GM19463 (cell line): ENCODE results near the gene CAMTA1.

ENCODE experiments used
- ATAC-seq: cut with Tn5 transposase; IDR thresholded peaks from one replicate; pipeline ENCODE4 v1.9.1; 2021; ENCODE audit warnings: mild to moderate bottlenecking, moderate library complexity; ENCODE audit not compliant: unreplicated experiment

CAMTA1 gene

GRCh38 chr1:7388488-7389185 is 603.4 kb downstream of the CAMTA1 start:
- ATAC-seq, result no peak

GRCh38 chr1:7389201-7389905 is 604.1 kb downstream of the CAMTA1 start:
- no peak for ATAC-seq

- ATAC-seq, result no peak
These were observed 604.8 kb downstream of the CAMTA1 start for GRCh38 chr1:7389906-7390603.

GRCh38 chr1:7390604-7391000 is 605.3 kb downstream of the CAMTA1 start:
- ATAC-seq, result no peak

GRCh38 chr1:7393136-7393535 is 607.9 kb downstream of the CAMTA1 start:
- no peak for ATAC-seq

- ATAC-seq, result no peak
These were observed 610.0 kb downstream of the CAMTA1 start for GRCh38 chr1:7395251-7395650.

GRCh38 chr1:7398982-7399381 is 613.7 kb downstream of the CAMTA1 start:
- no peak for ATAC-seq

GRCh38 chr1:7399514-7400125 is 614.4 kb downstream of the CAMTA1 start:
- no peak for ATAC-seq

- ATAC-seq, result no peak
These were observed 615.3 kb downstream of the CAMTA1 start for GRCh38 chr1:7400566-7400965.

- ATAC-seq, result no peak
These were observed 616.7 kb downstream of the CAMTA1 start for GRCh38 chr1:7401814-7402547.

- ATAC-seq, result no peak
These were observed 617.2 kb downstream of the CAMTA1 start for GRCh38 chr1:7402548-7402850.

- no peak for ATAC-seq
These were observed 618.2 kb downstream of the CAMTA1 start for GRCh38 chr1:7403265-7404045.

- ATAC-seq, result no peak
These were observed 618.9 kb downstream of the CAMTA1 start for GRCh38 chr1:7404046-7404742.

GRCh38 chr1:7405844-7406500 is 620.7 kb downstream of the CAMTA1 start:
- ATAC-seq, result no peak

GRCh38 chr1:7406641-7407543 is 621.6 kb downstream of the CAMTA1 start:
- ATAC-seq, result no peak

GRCh38 chr1:7407544-7407895 is 622.3 kb downstream of the CAMTA1 start:
- no peak for ATAC-seq

GRCh38 chr1:7407980-7408770 is 622.9 kb downstream of the CAMTA1 start:
- no peak for ATAC-seq
